H9 (cell line): ENCODE results near the gene CA12. TPM values are rescaled to one million over a fixed set of nuclear protein-coding genes. Genes with fewer than 3 reads are reported as not detected.

Experiments used
- DNase-seq: peaks from one replicate; pipeline ENCODE4 v3.0.0-alpha.2; 2017
- H2AFZ ChIP-seq: one replicate; pipeline ENCODE4 v1.6.1; 2013; ENCODE audit warnings: mild to moderate bottlenecking, low read length, control low read depth, moderate library complexity
- H2AK5ac ChIP-seq: 2 replicates; pipeline ENCODE4 v1.6.1; 2013; ENCODE audit warnings: low read length, control low read depth, mixed read lengths; ENCODE audit not compliant: insufficient read length
- H2BK120ac ChIP-seq: one replicate; pipeline ENCODE4 v1.6.1; 2013; ENCODE audit warnings: low read depth, mild to moderate bottlenecking, low read length, control low read depth, inconsistent platforms; ENCODE audit not compliant: poor library complexity, severe bottlenecking
- H2BK12ac ChIP-seq: 2 replicates; pipeline ENCODE4 v1.6.1; 2013; ENCODE audit warnings: low read length, control low read depth, mixed read lengths, low read depth; ENCODE audit not compliant: insufficient read length
- H2BK15ac ChIP-seq: 2 replicates; pipeline ENCODE4 v1.6.1; 2013; ENCODE audit warnings: low read depth, low read length, control low read depth
- H2BK20ac ChIP-seq: one replicate; pipeline ENCODE4 v1.6.1; 2013; ENCODE audit warnings: low read depth, mild to moderate bottlenecking, low read length, control low read depth, inconsistent platforms; ENCODE audit not compliant: poor library complexity, severe bottlenecking
- H2BK5ac ChIP-seq: 2 replicates; pipeline ENCODE4 v1.6.1; 2013; ENCODE audit warnings: low read length, control low read depth, mixed read lengths; ENCODE audit not compliant: insufficient read length
- H3K14ac ChIP-seq: 2 replicates; pipeline ENCODE4 v1.6.1; 2013; ENCODE audit warnings: low read length, control low read depth; ENCODE audit not compliant: insufficient read depth
- H3K18ac ChIP-seq: 2 replicates; pipeline ENCODE4 v1.6.1; 2013; ENCODE audit warnings: low read depth, mild to moderate bottlenecking, mixed read lengths, low read length, control low read depth; ENCODE audit not compliant: insufficient read length
- H3K23ac ChIP-seq: 2 replicates; pipeline ENCODE4 v1.6.1; 2013; ENCODE audit warnings: low read length, control low read depth, mixed read lengths, low read depth; ENCODE audit not compliant: insufficient read length
- H3K23me2 ChIP-seq: 2 replicates; pipeline ENCODE4 v1.6.1; 2013; ENCODE audit warnings: low read depth, mild to moderate bottlenecking, mixed read lengths, low read length, control low read depth; ENCODE audit not compliant: insufficient read length, poor library complexity, severe bottlenecking
- H3K27ac ChIP-seq: 2 replicates; pipeline ENCODE4 v1.5.1; 2013; ENCODE audit warnings: low read length, control low read depth, mixed read lengths, low read depth; ENCODE audit not compliant: insufficient read length
- H3K27me3 ChIP-seq: 2 replicates; pipeline ENCODE4 v1.6.1; 2013; ENCODE audit warnings: low read length, control low read depth, inconsistent platforms; ENCODE audit not compliant: insufficient read depth
- H3K4ac ChIP-seq: 2 replicates; pipeline ENCODE4 v1.6.1; 2013; ENCODE audit warnings: low read depth, mild to moderate bottlenecking, control low read depth, inconsistent platforms, low read length, moderate library complexity
- H3K4me1 ChIP-seq: 2 replicates; pipeline ENCODE4 v1.6.1; 2013; ENCODE audit warnings: low read length, control low read depth, inconsistent platforms; ENCODE audit not compliant: insufficient read depth
- H3K4me2 ChIP-seq: 2 replicates; pipeline ENCODE4 v1.6.1; 2013; ENCODE audit warnings: low read length, control low read depth, mixed read lengths; ENCODE audit not compliant: insufficient read length, insufficient read depth
- H3K56ac ChIP-seq: 2 replicates; pipeline ENCODE4 v1.6.1; 2013; ENCODE audit warnings: low read depth, mild to moderate bottlenecking, mixed read lengths, low read length, control low read depth; ENCODE audit not compliant: insufficient read length
- H3K79me1 ChIP-seq: 2 replicates; pipeline ENCODE4 v1.6.1; 2013; ENCODE audit warnings: low read depth, mild to moderate bottlenecking, moderate library complexity, low read length, control low read depth, inconsistent platforms; ENCODE audit not compliant: insufficient read depth, poor library complexity, severe bottlenecking
- H3K79me2 ChIP-seq: 2 replicates; pipeline ENCODE4 v1.6.1; 2013; ENCODE audit warnings: low read length, control low read depth, inconsistent platforms; ENCODE audit not compliant: insufficient read depth
- H3K9ac ChIP-seq: 2 replicates; pipeline ENCODE4 v1.6.1; 2013; ENCODE audit warnings: low read length, control low read depth, mixed read lengths; ENCODE audit not compliant: insufficient read length; ENCODE audit errors: extremely low read depth
- H3K9me3 ChIP-seq: one replicate; pipeline ENCODE4 v1.6.1; 2013; ENCODE audit warnings: low read depth, low read length, inconsistent platforms; ENCODE audit not compliant: control insufficient read depth
- H3T11ph ChIP-seq: one replicate; pipeline ENCODE4 v1.6.1; 2013; ENCODE audit warnings: mild to moderate bottlenecking, low read length, control low read depth, inconsistent platforms
- H4K20me1 ChIP-seq: one replicate; pipeline ENCODE4 v1.6.1; 2013; ENCODE audit not compliant: control insufficient read depth, insufficient read length, insufficient read depth
- H4K5ac ChIP-seq: 2 replicates; pipeline ENCODE4 v1.6.1; 2013; ENCODE audit warnings: low read depth, mild to moderate bottlenecking, mixed read lengths, low read length, control low read depth; ENCODE audit not compliant: insufficient read length
- H4K8ac ChIP-seq: replicated peaks from 2 replicates; pipeline ENCODE4 v1.6.1; 2013; ENCODE audit warnings: low read length, control low read depth, mixed read lengths, low read depth; ENCODE audit not compliant: insufficient read length
- H4K91ac ChIP-seq: 2 replicates; pipeline ENCODE4 v1.6.1; 2013; ENCODE audit warnings: low read depth, mild to moderate bottlenecking, moderate library complexity, mixed read lengths, low read length, control low read depth; ENCODE audit not compliant: insufficient read length
- H3K27ac Mint-ChIP-seq, 3 experiments: 2 replicates in 2 of 3; 3 replicates in 1 of 3; pipeline ENCODE4 v1.8.0; 2020 to 2021; ENCODE audit warnings: mixed read lengths in 3 of 3, mild to moderate bottlenecking in 1 of 3, moderate library complexity in 1 of 3
- H3K27me3 Mint-ChIP-seq: 2 replicates; pipeline ENCODE4 v1.8.0; 2021; ENCODE audit warnings: low read depth, mild to moderate bottlenecking, moderate library complexity, mixed read lengths
- H3K36me3 Mint-ChIP-seq, 3 experiments: 2 replicates in 2 of 3; 3 replicates in 1 of 3; pipeline ENCODE4 v1.8.0; 2020 to 2021; ENCODE audit warnings: low read depth in 3 of 3, mixed read lengths in 3 of 3; ENCODE audit not compliant: insufficient read depth in 1 of 3
- H3K4me1 Mint-ChIP-seq, 2 experiments: 2 replicates each; pipeline ENCODE4 v1.8.0; 2020; ENCODE audit warnings: mixed read lengths in 2 of 2
- H3K4me3 Mint-ChIP-seq, 2 experiments: 2 replicates in 1 of 2; 3 replicates in 1 of 2; pipeline ENCODE4 v1.8.0; 2020 to 2021; ENCODE audit warnings: mild to moderate bottlenecking in 2 of 2, mixed read lengths in 2 of 2, moderate library complexity in 1 of 2
- H3K9me3 Mint-ChIP-seq, 2 experiments: 2 replicates in 1 of 2; 3 replicates in 1 of 2; pipeline ENCODE4 v1.8.0; 2020; ENCODE audit warnings: mild to moderate bottlenecking in 2 of 2, mixed read lengths in 2 of 2, moderate library complexity in 1 of 2
- WGBS: extraction: QIAGEN DNeasy Blood & Tissue Kit; methylation state at CpG from one replicate; pipeline ENCODE4 v1.1.7; 2013; ENCODE audit warnings: missing lambda C conversion rate, low lambda C conversion rate, mixed read lengths; ENCODE audit not compliant: insufficient read length; ENCODE audit errors: extremely low coverage; 5-methylcytosine and 5-hydroxymethylcytosine counted together
- total RNA-seq: library from RNA; stranded (reverse); gene quantifications from 2 replicates; pipeline ENCODE4 v1.2.1, GENCODE V29; 2021
- TF ChIP-seq, protein P1 (sequence below): fragments of 200-600 bp; sonication (generic); conservative IDR thresholded peaks from 3 replicates; pipeline ENCODE4 v1.8.0; 2021; ENCODE audit warnings: antibody characterized with exemption, mild to moderate bottlenecking

Gene CA12
- total RNA-seq, 1 experiment from 2014 or later = 0.68 TPM

- H2BK5ac ChIP-seq = no peak overlapping the region
- WGBS = no CpG with 5 or more reads among the region's 2 CpGs
- no peaks in the 10 kb centered on the region; the same call in 1 of the 2 replicates for H3K4me1 ChIP-seq
- no peaks in the 10 kb centered on the region for H3K9me3 ChIP-seq
- H2AFZ ChIP-seq = no peak overlapping the region
- no peak overlapping the region for H3K23ac ChIP-seq
- TF ChIP-seq, protein P1, sequence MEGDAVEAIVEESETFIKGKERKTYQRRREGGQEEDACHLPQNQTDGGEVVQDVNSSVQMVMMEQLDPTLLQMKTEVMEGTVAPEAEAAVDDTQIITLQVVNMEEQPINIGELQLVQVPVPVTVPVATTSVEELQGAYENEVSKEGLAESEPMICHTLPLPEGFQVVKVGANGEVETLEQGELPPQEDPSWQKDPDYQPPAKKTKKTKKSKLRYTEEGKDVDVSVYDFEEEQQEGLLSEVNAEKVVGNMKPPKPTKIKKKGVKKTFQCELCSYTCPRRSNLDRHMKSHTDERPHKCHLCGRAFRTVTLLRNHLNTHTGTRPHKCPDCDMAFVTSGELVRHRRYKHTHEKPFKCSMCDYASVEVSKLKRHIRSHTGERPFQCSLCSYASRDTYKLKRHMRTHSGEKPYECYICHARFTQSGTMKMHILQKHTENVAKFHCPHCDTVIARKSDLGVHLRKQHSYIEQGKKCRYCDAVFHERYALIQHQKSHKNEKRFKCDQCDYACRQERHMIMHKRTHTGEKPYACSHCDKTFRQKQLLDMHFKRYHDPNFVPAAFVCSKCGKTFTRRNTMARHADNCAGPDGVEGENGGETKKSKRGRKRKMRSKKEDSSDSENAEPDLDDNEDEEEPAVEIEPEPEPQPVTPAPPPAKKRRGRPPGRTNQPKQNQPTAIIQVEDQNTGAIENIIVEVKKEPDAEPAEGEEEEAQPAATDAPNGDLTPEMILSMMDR = no peak
- H3K4me2 ChIP-seq = no peak overlapping the region
- H3K9ac ChIP-seq = no peak overlapping the region
- no peak for DNase-seq
- H3K79me1 ChIP-seq = no peaks in the 10 kb centered on the region
- Mint-ChIP-seq H3K4me3 (no peak overlapping the region; a peak in 1 of 5 replicates), H3K9me3 (no peaks in the 10 kb centered on the region), H3K27ac (0 out of 7 replicates have a peak overlapping the region, but pooled peaks of 1 of the 3 experiments have one; percentile 20), H3K4me1 (peaks cover 33 to 47% of the 10 kb centered on the region in 2 experiments), H3K27me3 (peaks cover 72% of the 10 kb centered on the region), H3K36me3 (no peaks in the 10 kb centered on the region; a peak in 1 of 7 replicates)
- no peak overlapping the region for H4K91ac ChIP-seq
- H2BK12ac ChIP-seq = no peak overlapping the region
- no peak overlapping the region for H2AK5ac ChIP-seq
- no peak overlapping the region for H3K18ac ChIP-seq
- H4K8ac ChIP-seq = no peak overlapping the region
- no peak overlapping the region for H3K56ac ChIP-seq
- H4K20me1 ChIP-seq = no peaks in the 10 kb centered on the region
- no peak overlapping the region for H2BK15ac ChIP-seq
- H3K14ac ChIP-seq = no peak overlapping the region
- H2BK120ac ChIP-seq = no peak overlapping the region
- no peak overlapping the region for H3T11ph ChIP-seq
- no peak overlapping the region for H2BK20ac ChIP-seq
- H3K79me2 ChIP-seq = no peaks in the 10 kb centered on the region
- peaks cover 9% of the 10 kb centered on the region; the same call in 1 of the 2 replicates for H3K27me3 ChIP-seq
- no peak overlapping the region for H3K27ac ChIP-seq
- peaks cover 11% of the 10 kb centered on the region for H3K23me2 ChIP-seq
- no peak overlapping the region for H4K5ac ChIP-seq
- no peak overlapping the region for H3K4ac ChIP-seq
Observed at GRCh38 chr15:63379492-63380150, 2.0 kb downstream of the CA12 start.
